Heart right ventricle (tissue), 16 donors: ENCODE measurements around the gene DCLRE1B. TPM values are rescaled to one million over a fixed set of nuclear protein-coding genes. Genes with fewer than 3 reads are reported as not detected.

Source experiments
- ATAC-seq, 8 donors: fragments of 200-7000 bp; cut with Tn5 transposase; one replicate each; pipeline ENCODE4 v1.9.1; 2020; ENCODE audit warnings: mild to moderate bottlenecking in 8 of 8, moderate library complexity in 8 of 8, moderate number of reproducible peaks in 1 of 8
- DNase-seq, 2 donors: peaks; one replicate each; pipeline ENCODE4 v3.0.0-alpha.2; 2020
- H3K27ac ChIP-seq, 10 donors: fragments of 200-600 bp; sonication (generic) in 2 of 10; one replicate each; pipeline versions ENCODE4 v1.5.0 to v1.8.0; 2020 to 2022; ENCODE audit warnings: mild to moderate bottlenecking in 3 of 10
- H3K27me3 ChIP-seq, 7 donors: fragments of 200-600 bp; one replicate each; pipeline ENCODE4 v1.8.0; 2021 to 2022; ENCODE audit warnings: mild to moderate bottlenecking in 2 of 7
- H3K36me3 ChIP-seq, 9 donors: fragments of 200-600 bp; sonication (generic) in 1 of 9; one replicate each; pipeline versions ENCODE4 v1.5.0 to v1.8.0; 2020 to 2022; ENCODE audit warnings: mild to moderate bottlenecking in 2 of 9
- H3K4me1 ChIP-seq, 9 donors: fragments of 200-600 bp; sonication (generic) in 1 of 9; one replicate each; pipeline versions ENCODE4 v1.5.0 to v1.8.0; 2020 to 2022; ENCODE audit warnings: mild to moderate bottlenecking in 4 of 9
- H3K4me3 ChIP-seq, 10 donors: fragments of 200-600 bp; sonication (generic) in 2 of 10; one replicate each; pipeline versions ENCODE4 v1.5.0 to v1.8.0; 2020 to 2022; ENCODE audit warnings: mild to moderate bottlenecking in 7 of 10, moderate library complexity in 2 of 10
- H3K9me3 ChIP-seq, 11 donors: fragments of 200-600 bp in 10 of 11; sonication (generic) in 2 of 11; one replicate each; pipeline versions ENCODE4 v1.5.0 to v1.8.0; 2013 to 2022; ENCODE audit warnings: mild to moderate bottlenecking in 2 of 11, control low read depth in 1 of 11, moderate library complexity in 1 of 11
- WGBS, 2 donors: extraction: QIAGEN DNeasy Blood & Tissue Kit; methylation state at CpG; one replicate each; pipeline ENCODE4 v1.1.7; 2013; ENCODE audit warnings: inconsistent platforms in 1 of 2; 5-methylcytosine and 5-hydroxymethylcytosine counted together
- intact Hi-C, 10 donors: fragments of 100-400 bp; cut with DNase I; formaldehyde crosslinking; loops; one replicate each; pipeline versions ENCODE4 v1.11.1 to v1.14.2; 2022
- polyA plus RNA-seq, 2 donors: library from polyadenylated mRNA; stranded (reverse); fragments of 200-250 nt; gene quantifications; one replicate each; pipeline ENCODE4 v1.2.3, GENCODE V29; 2013
- total RNA-seq, 10 donors: library from RNA; stranded (reverse); fragmentation: NEBNext Ultra II Directional in 3 of 10; extraction: Animal tissue kit (Norgen Biotek cat#: 25700) in 3 of 10; gene quantifications; one replicate each; pipeline versions ENCODE4 v1.2.1 to v1.2.4, GENCODE V29; 2021 to 2023
- TF ChIP-seq, protein P1 (sequence below), 9 donors: fragments of 200-600 bp; sonication (generic) in 2 of 9; IDR thresholded peaks; one replicate each; pipeline versions ENCODE4 v1.5.0 to v1.8.0; 2021 to 2022; ENCODE audit warnings: antibody characterized with exemption in 9 of 9, mild to moderate bottlenecking in 5 of 9, moderate library complexity in 1 of 9
- donor health status: Arrhythmogenic right ventricular cardiomyopathy.
- donor health status: ischemic (EF 13 %, LVEDD 7.1; RV severe dilation, severe dysfunction).
- donor health status: healthy with polysubstance abuse.
- donor health status: DM: no; HTN: yes; CAD: no.
- donor health status: DM: no; HTN: no; CAD: no.
- donor health status: ischemic (EF 25% LVEDD 6.9; RV normal size, moderate dysfunction).
- donor health status: ischemic (EF 25% LVEDD 5.7; RV mildly dilated, moderate dysfunction).
- donor health status: healthy.
- donor health status: DM: yes; HTN: yes; CAD: no.
- donor health status: Ischemic cardiomyopathy.
- donor health status: ischemic (EF 35%, LVEDD 5.7; RV mildly dilated, moderate dysfunction).
- donor health status: nonischemic (EF 11% LVEDD 7.7; RV severe dilation, severe dysfunction).
- donor health status: DM: yes; HTN: yes; CAD: no.
- donor health status: PGD.
- donor health status: ischemic (EF 29% LVEDD 5.4; RV normal size, mild dysfunction).
- donor health status: nonischemic (EF 23%, LVEDD 6.1; RV moderate dilation, normal function).

Gene DCLRE1B
- total and polyA plus RNA-seq, 12 donors, result 0.59 to 4.2 (median 2.0) TPM

GRCh38 chr1:113857776-113858175 is 47.4 kb upstream of the DCLRE1B start:
- H3K36me3 ChIP-seq, result peaks cover 0 to 7% (median 0%) of the 10 kb centered on the region in 9 donors
- H3K9me3 ChIP-seq, result no peaks in the 10 kb centered on the region
- peaks cover 0 to 55% (median 0%) of the 10 kb centered on the region in 9 donors for H3K4me1 ChIP-seq
- peaks cover 0 to 1% (median 0%) of the 10 kb centered on the region in 7 donors for H3K27me3 ChIP-seq
- no peak overlapping the region for H3K4me3 ChIP-seq
- ATAC-seq (no peak), DNase-seq (no peak)
- H3K27ac ChIP-seq, result peak overlapping the region in 1 of 10 donors; percentile 24
- intact Hi-C loops, result no loop called here
- TF ChIP-seq, protein P1, sequence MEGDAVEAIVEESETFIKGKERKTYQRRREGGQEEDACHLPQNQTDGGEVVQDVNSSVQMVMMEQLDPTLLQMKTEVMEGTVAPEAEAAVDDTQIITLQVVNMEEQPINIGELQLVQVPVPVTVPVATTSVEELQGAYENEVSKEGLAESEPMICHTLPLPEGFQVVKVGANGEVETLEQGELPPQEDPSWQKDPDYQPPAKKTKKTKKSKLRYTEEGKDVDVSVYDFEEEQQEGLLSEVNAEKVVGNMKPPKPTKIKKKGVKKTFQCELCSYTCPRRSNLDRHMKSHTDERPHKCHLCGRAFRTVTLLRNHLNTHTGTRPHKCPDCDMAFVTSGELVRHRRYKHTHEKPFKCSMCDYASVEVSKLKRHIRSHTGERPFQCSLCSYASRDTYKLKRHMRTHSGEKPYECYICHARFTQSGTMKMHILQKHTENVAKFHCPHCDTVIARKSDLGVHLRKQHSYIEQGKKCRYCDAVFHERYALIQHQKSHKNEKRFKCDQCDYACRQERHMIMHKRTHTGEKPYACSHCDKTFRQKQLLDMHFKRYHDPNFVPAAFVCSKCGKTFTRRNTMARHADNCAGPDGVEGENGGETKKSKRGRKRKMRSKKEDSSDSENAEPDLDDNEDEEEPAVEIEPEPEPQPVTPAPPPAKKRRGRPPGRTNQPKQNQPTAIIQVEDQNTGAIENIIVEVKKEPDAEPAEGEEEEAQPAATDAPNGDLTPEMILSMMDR (IDR thresholded peaks at IDR 0.05), result no peak
- 80 to 83% methylated on average over 3 of the region's 3 CpGs for WGBS, 2 donors

DNA sequence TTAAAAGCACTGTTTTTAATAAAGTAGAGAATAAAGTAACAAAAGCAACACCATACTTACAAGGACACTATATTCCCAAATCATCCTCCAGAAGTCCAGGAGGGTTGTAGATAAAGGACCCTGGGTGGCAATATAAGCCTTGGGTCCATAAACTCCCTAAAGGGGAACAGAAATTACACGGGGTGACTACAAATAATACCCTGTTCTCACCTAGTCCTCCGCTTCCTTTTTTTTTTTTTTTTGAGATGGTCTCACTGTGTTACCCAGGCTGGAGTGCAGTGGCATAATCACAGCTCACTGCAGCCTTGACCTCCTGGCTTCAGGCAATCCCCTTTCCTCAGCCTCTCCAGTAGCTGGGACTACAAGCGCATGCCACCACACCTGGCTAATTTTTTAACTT is 46.7 kb upstream of the DCLRE1B start:
- Histone ChIP-seq H3K9me3 (no peaks in the 10 kb centered on the region), H3K36me3 (peaks cover 0 to 7% (median 0%) of the 10 kb centered on the region in 9 donors), H3K27ac (peak overlapping the region in 1 of 10 donors; percentile 24), H3K4me3 (no peak overlapping the region), H3K4me1 (peaks cover 0 to 55% (median 0%) of the 10 kb centered on the region in 9 donors), H3K27me3 (peaks cover 0 to 3% (median 0%) of the 10 kb centered on the region in 7 donors)
- intact Hi-C loops, result no loop called here
- DNase-seq, result no peak
- TF ChIP-seq, protein P1 (IDR thresholded peaks at IDR 0.05), result no peak
- WGBS, 2 donors, result 82 to 85% methylated on average over 3 of the region's 3 CpGs
- ATAC-seq, result no peak

DNA sequence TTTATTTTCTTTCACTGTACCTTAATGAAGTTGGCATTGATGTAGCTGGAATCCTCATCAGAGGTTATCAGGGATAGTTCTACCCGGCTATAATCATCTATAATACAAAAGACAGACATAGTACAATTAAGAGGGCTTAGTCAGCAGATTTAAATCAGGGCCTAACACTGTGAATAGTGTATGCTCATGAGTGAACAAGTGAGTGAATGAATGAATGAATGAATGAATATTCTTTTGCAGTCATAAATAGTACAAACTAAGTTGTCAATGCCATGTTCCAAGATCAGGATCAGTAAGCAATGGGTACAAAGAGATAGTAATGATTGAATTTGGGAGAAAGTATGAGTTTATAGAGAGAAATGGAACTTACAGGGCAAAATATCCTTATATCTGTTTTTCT is 46.1 kb upstream of the DCLRE1B start:
- peaks cover 0 to 7% (median 0%) of the 10 kb centered on the region in 9 donors for H3K36me3 ChIP-seq
- peaks cover 0 to 55% (median 0%) of the 10 kb centered on the region in 9 donors for H3K4me1 ChIP-seq
- TF ChIP-seq, protein P1 (IDR thresholded peaks at IDR 0.05), result no peak
- H3K27ac ChIP-seq, result peak overlapping the region in 1 of 10 donors; percentile 69
- intact Hi-C loops, result no loop called here
- no peak overlapping the region for H3K4me3 ChIP-seq
- H3K27me3 ChIP-seq, result peaks cover 0 to 3% (median 0%) of the 10 kb centered on the region in 7 donors
- 81 to 86% methylated on average over 1 of the region's 1 CpG for WGBS, 2 donors
- DNase-seq, result no peak
- H3K9me3 ChIP-seq, result no peaks in the 10 kb centered on the region
- ATAC-seq, result no peak

DNA sequence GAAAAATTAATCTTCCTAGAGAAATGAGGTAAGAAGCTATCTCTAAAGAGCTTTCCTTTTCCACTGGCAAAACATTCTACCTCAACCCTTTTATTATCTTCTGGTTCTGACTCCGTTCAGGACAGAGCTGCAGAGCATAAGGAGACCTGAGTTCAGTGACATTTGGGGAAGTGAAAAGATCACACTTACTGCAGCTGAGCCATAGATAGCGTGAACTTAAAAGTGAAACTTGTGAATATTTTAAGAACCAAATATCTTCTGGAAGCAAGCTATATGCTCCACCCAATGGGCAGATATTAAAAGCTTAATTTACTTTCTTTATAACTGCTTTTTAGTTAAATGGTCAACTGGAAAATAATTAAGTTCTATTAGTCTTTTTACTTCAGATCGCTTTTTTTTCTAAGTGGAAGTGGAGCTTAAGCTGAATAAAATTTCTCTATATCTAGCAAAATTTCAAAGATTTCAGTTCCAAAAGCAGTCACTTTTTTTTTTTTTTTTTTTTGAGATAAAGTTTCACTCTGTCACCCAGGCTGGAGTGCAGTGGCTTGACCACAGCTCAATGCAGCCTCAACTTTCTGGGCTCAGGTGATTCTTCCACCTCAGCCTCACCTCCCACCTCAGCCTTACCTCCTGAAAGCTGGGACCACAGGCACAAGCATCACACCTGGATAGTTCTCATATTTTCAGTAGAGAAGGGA is 45.5 kb upstream of the DCLRE1B start:
- intact Hi-C loops, result no loop called here
- peak overlapping the region in 1 of 10 donors; percentile 16 for H3K4me3 ChIP-seq
- no peak for ATAC-seq
- no peak for DNase-seq
- TF ChIP-seq, protein P1 (IDR thresholded peaks at IDR 0.05), result no peak
- 52 to 54% methylated on average over 3 of the region's 3 CpGs for WGBS, 2 donors
- peaks cover 0 to 7% (median 0%) of the 10 kb centered on the region in 9 donors for H3K36me3 ChIP-seq
- peaks cover 0 to 3% (median 0%) of the 10 kb centered on the region in 7 donors for H3K27me3 ChIP-seq
- no peaks in the 10 kb centered on the region for H3K9me3 ChIP-seq
- H3K4me1 ChIP-seq, result peaks cover 0 to 55% (median 0%) of the 10 kb centered on the region in 9 donors
- peak overlapping the region in 1 of 10 donors; percentile 69 for H3K27ac ChIP-seq
